ENCODE measurements around the gene RFT1.

Gene RFT1

DNA sequence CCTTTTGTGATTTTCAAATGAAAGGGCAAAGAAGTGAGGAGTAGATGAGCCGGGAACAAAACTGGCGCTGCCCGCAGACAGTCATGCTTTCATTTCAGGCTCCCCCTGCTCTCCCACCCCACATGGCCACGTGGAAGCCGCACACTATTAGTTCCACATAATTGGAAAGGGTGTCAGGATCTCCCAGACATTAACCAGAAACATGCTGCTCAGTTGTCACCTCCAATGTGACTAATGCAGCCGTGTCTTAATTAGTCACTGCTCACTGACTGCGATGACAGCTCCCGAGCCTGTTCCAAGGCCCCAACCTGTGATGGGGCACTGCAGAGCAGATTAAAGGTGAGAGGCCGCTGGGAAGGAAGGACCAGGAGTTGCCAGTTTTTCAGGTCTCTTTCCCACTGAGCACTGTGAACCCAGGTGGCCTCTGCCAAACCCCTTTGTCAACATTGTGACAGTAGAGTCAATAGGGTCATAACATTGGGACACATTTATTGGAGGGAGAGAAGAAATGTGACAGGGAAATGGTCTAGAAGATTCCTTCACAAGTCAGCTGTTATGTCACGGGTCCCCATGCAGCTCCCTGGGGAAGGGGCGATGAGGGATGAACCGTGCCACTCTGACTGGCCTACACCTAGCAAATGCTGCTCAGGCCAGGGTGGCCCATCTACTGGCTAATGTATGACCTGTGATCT lies 45.8 kb downstream of the RFT1 start:
- DNase-seq: no peak

DNA sequence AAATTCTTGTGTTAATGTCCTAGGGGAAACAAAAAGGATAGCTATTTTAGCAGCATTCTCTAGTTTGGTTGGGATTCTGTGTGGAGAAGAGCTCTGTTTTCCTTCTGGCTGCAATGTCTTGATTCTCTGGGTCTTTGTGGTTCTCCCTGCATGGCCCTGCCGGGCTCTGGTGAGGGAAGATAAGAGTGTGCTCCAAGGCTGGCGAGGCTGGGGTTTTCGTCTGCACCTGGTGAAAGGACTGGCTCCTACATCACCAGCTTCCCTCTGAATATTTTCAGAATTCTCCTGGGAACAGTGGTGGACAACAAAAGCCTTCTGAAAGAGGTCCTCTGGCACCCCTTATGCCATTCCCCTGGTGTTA lies 46.3 kb downstream of the RFT1 start:
- DNase-seq: no peak

DNA sequence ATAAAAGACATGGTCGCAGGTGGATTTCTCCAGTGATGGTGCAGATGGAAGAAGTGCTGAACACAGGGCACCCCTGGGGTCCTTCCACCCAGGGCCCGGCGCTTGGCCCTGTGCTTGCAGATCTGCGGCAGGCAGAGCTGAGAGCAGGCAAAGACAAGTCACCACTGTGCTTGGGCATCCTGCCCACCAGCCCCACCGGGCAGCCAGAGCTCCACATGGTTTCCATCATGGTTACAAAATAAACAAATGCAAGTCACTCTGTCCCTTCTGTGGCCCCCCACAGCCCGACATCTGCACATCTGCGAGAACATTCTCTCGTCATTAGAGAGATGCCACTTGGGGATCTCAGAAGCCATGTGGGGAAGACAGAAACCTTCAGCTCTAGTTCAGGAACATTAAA lies 46.7 kb downstream of the RFT1 start:
- peak; percentile 78 for DNase-seq

DNA sequence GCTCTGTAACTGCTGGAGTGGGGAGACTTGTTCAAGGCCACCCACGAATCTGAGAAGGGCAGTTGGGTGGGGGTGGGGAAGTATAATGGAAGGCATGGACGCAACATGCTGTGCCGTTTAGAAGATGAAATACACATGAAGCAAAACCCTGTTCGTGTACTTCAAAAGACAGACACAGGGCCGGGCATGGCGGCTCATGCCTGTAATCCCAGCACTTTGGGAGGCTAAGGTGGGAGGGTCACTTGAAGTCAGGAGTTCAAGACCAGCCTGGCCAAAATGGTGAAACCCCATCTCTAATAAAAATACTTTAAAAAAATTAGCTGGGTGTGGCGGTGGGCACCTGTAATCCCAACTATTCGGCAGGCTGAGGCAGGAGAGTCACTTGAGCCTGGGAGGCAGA lies 47.5 kb downstream of the RFT1 start:
- DNase-seq: no peak

DNA sequence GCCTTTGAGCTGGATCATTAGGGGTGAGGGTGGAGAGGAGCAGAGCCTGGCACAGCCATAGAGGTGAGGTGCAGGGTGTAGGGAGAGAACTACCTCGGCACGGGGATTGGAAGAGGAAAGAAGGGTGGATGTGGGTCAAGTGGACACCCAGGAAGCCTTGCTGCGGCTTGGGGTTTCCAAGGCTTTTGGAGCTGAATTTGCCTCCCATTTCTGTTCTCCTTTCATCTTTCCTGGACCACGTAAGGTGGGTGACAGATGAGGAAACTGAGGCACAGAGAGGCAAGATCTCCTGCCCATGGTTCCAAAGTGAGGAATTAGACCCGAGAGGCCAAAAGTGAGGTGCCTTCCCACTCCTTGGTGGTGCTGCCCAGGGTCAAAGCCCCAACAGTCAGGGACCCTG lies 48.9 kb downstream of the RFT1 start:
- no peak for DNase-seq

DNA sequence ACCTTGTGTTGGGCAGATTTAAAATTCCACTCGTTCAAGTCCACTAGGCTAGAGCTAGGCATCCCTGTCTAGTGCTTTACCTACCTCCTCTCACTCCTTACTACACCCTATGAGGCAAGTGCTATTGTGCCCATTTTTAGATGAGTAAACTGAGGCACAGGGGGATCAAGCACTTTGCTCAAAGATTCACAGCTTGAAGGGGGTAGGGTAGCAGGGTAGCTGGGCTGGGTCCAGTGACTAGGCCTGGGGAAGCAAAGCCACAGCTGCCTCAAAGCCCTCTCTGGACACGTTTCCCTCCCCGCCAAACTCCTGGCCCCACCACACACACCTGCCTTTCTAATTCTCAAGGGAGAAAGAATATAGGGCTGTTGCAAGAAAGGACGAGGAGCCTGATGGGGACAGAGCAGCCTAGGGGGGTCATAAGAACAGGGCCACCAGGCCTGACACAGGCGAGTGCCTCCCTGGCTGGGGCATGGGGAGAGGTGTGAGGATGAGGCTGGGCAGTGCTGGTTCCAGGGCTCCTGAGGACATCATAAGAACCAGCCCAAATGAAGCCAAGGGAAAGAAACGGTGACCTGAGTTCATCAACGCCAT lies 49.5 kb downstream of the RFT1 start:
- DNase-seq: no peak

DNA sequence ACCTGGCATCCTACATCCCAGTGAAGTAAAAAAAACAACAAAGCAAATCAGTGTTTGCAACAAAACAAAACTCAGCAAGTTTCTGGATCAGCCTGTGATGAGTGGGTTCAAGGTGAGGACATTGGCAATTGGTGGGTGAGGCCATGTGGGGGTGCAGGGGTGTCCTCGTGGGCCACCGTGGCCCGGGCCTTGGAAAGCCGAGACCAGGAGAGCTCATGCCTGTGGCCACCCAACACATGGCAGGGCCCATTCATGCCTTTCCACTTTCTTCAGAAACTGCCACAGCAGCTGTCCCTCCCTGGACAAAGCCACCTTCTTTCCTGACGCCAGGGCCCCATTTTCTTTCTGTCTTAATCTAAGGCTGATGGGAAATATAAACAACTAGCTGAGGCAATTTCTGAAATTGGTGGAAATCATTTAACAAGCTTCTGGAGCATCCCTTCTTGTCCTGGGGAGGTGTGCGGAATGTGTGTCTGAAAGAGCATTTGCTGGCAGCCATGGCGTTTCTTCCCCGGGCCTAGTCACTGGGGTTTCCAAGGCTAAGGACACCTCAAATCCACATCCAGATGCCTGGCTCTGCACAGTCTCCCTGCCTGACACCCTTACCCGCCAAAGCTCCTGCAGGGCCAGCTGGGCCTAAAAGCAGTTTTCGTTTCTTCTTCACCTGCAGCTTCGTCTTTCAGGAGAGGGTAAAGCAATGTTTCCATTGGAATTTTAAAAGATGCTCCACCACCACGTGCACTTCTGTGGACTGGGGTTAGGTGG lies 50.3 kb downstream of the RFT1 start:
- no peak for DNase-seq

DNA sequence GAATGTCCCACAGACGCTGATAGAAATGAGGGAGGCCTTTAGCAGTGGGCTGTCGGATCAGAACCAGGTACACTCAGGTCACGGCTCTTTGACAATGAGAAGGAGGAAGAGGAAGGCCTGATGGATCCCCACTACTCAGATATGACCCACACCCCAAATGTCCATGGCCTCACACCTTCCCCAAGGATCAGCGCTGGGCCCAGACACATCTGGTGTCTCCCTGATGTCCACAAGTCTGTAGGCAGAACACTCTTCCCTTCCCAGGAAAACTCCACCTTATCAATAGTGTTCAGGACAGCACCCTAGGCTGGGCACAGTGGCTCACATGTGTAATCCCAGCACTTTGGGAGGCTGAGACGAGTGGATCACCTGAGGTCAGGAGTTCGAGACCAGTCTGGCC lies 51.1 kb downstream of the RFT1 start:
- no peak for DNase-seq

DNA sequence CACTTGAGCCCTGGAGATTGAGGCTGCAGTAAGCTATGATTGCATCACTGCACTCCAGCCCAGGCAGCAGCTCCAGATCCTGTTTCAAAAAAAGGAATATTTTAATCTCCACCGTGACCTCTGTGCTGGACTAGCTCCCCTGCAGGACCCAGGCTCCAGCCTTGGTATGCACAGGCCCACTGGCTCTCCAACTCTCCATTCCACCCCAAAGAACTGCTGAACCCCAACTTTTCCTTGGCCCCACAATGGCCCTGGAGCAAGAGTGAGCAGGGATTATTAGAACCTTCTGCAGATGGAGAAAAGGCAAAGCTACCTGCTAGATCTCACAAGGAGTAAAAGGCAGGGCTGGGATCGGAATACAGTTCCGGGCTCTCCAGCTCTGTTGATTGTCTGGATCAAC lies 51.6 kb downstream of the RFT1 start:
- DNase-seq: no peak

DNA sequence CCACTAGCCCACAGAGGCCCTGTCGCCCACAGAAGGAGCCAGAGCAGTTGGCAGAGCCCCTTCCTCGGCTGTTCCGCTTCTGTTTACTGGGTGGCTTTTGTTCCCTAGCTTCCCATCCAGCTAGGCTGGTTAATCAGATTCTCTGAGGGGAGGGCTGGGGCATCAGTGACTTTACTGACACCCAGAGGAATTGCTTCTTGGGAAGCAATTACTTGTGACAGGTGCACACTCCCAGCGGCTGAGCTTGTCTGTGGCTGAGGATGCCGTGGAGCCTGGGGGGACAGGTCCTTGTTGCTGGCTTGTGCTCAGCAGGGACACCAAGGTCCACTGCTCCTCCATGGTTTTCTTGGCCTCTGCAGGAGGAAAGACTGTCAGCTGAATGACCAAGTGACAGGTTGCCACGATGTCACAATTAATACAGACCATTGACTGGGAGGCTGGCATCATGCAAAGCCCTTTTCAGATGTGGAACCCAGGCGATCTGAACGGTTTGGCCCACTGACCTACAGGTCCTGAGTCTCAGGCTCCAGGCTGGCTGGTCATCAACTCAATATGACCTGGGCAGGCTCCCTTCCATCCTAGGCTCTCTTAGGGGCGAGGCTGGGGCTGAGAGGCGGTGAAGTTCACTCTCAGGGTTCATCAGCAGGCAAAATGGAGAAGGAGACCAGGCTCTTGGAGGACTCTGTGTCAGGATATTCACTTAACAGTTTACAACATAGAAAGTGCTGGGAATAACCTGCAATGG lies 52.6 kb downstream of the RFT1 start:
- no peak for DNase-seq

DNA sequence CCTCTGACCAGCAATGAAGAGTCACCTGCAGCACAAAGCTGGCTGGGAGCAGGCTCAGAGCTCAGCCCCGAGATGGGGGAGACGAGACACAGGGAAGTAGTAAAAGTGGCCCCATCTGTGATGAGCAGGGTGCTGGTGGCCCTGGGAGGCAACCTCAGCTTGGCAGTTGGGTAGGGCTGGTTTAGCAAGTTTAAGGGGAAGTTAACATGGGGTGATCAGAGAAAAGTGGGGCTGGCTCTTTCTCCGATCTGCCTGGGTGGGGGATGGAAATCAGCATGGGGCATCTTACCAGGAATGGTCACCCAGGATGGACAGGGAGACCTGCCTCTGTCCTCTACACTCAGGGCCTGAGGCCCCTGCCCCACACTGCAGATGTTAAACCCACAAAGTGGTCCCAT lies 54.5 kb downstream of the RFT1 start:
- no peak for DNase-seq

DNA sequence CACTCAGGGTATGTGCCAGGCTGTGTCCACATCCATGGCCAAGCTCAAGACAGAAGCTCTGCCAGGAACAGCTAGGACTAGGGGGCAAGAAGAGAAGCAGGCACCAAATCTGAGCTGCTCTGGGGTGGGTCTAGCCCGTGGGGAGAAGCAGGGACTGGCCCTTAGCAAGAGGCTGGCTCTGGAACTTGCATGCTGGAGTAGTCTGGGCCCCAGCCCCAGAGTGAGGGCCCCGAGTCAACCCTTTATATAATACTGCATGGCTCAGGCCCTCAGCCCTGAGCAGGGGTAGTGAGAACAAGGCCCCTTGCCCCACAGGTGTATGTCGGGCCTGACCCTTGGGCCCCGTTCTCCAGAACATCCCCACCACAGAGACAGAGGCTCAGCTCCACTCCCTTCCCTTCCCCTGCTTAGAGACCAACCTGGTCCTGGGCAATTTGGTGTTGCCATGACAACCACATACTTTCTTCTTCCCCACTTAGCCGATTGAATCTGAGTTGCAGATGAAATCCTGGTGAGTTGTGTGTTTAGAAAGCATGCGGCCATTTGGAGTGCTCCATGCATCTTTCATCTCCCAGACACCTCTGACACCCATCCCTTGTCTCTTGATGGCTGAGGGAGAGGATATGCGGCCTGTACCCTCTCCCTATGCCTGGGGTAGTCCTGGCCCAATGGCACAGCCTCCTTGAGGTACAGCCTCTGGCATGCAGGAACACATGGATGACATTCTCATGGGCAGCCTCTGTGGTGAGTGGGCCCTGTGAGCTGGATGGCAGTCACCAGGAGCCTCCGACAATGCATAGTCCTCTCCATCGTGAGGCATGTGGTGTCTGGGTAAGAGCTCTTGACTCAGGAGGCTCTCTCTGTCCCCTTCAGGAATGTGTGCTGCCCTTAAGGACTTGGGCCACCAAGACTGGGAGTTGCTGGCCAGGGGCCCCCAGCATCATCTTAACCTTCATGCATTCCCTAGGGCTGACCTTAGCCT lies 55.2 kb downstream of the RFT1 start:
- DNase-seq: no peak

DNA sequence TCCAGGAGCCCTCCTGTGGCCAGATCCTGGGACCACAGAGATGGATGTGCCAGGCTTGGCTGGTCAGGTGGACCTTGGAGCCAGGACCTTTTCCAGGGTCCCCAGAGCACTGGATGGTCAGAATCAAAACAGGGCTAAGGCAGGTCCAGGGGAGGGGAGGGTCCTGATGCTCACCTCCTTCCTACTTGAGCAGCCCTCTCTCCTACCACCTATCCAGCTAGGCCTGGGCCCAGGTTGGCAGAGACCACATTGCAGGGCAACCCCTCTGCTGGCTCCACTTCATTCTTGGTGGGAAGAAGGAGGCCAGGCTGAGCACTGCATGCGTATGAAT lies 55.9 kb downstream of the RFT1 start:
- DNase-seq: no peak

DNA sequence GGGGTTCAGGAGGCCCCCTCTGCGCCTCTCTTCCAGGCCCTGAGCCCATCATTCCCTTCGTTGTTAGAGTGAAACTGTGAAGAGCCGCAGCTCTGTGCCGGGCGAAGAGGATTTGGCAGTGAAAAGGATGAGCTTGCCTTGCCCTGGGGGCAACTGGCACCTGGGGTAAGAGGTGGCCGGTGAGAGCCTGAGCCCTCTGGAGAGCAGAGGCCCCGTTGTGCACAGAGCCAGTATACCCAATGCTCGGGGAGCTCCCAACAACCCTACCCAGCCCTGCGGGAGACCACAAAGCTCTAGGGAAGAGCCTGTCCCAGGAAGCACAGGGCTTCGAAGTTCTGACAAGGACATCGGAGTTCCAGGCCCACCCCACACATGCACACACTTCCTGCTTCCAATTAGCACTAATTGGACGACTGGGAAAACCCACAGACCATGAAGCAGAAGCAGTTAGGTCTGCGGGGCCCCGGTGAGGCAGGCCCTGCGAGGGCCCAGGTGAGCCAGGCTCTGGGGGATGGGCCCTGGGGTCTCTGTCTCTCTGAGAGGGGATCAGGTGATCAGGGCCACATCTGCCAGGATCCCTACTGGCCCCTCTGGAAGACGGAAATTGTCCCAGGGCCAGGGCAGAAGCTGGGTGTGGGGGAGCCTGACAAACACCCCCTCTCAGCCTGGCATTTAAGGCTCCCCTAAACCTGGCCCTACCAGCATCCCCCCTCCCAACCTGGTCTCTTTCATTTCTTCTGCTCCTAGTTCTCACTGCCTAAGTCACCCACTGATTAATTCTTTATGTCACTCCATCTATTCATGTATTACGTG lies 56.5 kb downstream of the RFT1 start:
- no peak for DNase-seq

DNA sequence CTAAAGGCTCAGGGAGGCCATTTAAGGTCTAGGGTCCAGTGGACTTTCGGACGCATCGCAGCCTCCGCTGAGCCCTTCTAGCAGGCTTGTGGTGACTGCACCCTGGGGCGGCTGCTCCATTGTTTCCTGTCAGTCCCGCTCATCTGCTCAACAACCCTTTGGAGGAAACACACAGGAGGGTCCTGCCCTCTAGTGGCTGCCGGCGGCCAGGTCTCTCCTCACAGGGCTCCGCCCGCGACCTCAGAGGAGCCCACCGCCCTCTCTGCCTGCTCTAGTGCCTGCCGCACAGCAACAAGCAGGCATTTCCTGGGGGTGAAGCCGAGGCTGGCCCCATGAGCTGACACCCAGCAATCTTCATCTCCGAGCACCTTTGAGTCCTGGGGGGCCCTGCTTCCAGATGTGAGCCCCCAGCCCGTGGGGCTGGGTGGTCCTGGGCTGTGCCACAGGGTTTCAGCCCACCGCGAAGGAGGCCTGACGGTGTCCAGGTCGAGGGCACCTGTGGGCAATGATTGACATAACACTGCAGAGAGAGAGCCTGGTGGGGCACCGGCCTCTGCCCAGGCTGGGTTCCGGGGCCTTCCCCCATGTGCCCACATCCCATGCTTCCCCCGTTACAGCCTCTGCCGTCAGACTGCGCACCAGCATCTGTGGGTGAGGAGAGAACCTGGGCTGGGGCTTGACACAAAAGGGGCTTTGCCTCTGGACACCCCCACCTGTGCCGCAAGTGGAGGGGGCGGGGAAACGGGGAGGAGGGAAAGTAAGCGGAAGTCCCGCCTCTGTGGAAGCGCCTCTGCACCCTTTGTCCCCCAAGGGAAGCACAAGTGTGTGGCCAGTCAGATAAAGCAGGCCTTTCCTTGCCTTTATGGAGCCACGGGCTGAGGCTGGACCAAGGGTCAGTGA lies 57.3 kb downstream of the RFT1 start:
- peak; percentile 86 for DNase-seq

DNA sequence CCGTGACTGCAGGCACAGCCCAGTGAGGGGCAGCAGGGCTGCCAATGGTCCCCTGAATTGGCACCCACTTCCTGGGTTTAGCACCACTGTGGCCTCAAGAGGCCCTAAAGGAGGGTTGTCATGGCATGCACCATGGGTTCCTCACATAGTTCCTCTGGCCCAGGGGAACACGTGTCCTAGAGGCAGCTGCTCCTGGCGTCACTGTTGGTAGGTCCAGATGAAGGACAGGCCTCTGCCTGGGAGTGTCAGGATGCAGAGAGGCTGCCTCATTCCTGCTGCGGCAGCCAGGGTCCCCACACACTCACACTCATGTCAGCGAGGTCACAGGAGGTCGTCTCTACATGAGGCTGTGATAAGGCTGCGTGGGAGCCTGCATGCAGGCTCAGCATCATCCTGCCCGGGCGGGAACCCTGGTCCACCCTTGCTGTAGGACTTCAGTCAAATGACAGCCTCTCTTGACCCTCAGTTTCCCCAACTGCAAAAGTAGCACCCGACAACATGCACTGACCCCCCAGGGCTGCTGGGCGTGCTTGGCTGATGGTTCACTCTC lies 58.3 kb downstream of the RFT1 start:
- DNase-seq: no peak

DNA sequence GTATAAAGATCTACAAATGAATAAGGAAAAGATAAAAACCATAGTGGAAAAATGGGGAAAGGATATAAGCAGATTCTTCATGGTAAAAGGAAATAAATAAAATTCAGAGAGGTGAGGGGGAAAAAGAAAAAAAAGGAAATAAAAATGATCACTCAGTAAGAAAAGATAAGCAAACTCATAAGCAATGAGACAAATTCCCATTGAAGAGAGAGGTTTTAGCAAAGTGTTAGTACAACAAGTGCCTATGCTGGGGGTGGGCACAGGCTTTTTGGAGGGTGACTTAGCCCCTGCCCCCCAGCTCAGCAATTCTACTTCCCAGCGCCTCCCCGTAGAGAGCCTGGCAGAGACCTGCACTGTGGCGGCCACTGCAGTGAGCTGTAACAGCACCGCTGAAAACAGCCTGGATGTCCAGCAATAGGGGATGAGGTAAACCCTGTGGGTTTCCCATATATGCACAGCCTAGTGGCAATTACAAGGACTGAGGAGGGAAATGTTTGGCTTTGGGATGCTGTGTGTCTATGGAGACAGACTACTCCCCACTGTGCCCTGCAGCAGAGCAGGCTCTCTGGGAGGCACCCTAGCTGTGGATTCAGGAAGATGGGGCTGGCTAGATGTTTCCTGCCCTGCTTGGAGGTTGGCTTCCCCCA lies 60.7 kb downstream of the RFT1 start:
- no peak for DNase-seq

DNA sequence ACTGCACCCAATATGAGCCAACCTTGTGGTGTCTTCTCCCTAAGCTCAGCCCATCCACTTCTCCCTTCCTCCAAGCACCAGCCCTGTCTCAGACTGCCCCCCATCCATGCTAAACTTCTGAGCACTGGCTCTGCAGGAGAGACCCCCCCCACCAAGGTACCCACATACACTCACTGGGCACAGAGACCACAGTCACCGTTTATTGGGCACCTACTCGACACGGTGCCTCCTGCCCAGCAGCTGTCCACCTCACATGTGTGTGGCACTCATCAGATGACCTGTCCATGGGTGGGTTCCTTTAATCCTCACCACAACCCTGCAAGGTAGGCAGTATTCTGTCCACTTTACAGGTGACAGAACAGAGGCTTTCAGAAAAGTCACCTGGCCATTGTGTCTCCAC lies 62.1 kb downstream of the RFT1 start:
- DNase-seq: no peak

DNA sequence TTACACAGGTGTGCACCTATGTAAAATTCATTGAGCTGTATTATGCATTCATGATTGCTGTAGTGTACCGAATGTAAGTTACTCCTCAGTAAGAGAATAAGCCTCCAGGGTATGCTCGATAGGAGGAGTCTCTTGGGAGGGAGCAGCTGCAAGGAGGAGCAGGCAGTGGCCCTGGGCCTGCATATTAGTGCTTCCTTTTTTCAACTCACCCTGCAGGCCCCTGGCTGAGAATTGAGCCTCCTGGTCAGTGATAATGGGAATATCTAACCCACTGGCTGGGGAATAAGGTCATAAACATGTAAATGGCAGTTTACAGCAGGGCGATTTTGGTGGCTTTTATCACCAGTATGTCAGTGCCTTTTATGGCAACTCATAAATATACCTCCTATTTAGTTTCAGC lies 62.7 kb downstream of the RFT1 start:
- DNase-seq: no peak

Measured in right hindlimb (tissue), 1 donor.